Posterior cingulate gyrus (tissue), 11 donors: Measurements from ENCODE around the gene GLIS1.

Experiments used
- DNase-seq, 10 donors: peaks; one replicate each; pipeline versions ENCODE4 v3.0.0 to v3.0.0-alpha.2; 2020 to 2021; ENCODE audit warnings: mixed read lengths in 3 of 10
- intact Hi-C: fragments of 100-400 bp; cut with DNase I; formaldehyde crosslinking; loops from one replicate; pipeline ENCODE4 v1.15.1; 2023

Gene GLIS1

DNA sequence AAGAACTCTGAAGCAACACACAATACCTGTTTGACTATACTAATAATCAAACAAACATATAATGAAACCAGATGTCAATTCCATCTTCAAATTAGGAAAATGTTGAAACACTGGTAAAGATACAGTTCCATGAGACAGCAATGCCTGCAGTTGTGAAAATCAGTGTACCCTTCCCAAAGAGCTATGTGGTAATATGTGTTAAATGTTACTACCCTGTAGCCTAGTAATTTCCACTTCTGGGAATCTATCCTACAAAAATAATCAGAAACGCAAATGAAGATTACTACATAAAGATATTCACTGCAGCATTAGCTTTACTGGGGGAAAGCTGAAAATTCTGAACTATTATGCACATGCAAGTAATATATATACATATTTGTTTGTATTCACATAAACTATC lies 16.9 kb downstream of the GLIS1 start:
- intact Hi-C loops = no loop called here
- no peak for DNase-seq

DNA sequence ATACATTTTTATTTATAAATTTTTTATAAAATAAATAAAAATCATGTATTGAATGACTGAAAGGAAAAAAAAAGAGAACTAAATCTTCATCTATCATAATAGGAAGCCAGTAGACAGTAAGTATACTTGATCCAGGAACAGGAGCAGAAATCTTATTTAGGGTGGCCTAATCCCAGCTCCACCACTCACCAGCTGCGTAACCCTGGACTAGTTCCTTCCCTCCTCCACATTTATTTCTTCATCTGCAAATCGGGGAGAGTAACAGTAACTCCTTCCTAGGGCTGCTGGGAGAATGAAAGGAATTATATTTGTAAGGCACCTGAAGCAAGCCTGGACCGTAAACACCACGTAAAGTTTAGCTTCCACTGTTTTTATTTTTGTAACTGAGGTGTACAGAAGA lies 17.9 kb downstream of the GLIS1 start:
- no peak for DNase-seq
- intact Hi-C loops = no loop called here

DNA sequence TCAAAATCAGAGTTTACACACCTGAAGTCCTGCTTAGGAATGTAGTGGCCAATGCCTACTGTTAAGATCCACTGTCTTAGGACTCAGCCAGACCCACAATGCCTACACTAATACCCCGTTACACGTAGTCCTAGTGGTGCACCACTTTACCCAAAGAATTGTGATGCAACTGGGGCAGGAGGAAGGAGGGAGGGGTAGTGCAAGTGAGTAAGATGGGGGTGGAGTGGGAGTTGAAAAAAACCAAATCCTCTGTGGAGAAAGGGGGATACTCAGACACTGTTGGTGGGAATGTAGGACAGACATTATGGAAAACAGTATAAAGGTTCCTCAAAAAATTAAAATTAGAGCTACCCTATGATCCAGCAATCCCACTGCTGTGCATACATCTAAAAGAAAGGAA lies 19.5 kb downstream of the GLIS1 start:
- no peak for DNase-seq
- intact Hi-C loops = no loop called here

DNA sequence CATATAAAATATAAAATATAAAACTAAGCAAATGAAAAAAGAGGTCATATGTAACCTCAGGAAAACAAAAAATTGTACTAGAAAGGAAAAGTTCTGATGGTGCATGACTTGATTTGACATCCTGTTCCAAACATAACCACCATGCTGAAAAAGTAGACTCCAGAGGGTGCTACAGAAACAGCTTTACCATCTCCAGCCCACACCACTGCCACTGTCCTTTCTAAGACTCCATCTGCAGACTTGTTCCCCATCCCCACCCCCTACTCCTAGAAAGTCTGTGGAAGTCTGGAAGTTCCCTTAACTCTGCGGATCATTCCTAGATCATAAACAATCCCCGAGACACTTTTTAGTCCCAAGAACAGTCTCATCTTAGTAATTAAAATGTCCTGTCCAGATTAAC lies 20.5 kb downstream of the GLIS1 start:
- intact Hi-C loops = no loop called here
- no peak for DNase-seq

DNA sequence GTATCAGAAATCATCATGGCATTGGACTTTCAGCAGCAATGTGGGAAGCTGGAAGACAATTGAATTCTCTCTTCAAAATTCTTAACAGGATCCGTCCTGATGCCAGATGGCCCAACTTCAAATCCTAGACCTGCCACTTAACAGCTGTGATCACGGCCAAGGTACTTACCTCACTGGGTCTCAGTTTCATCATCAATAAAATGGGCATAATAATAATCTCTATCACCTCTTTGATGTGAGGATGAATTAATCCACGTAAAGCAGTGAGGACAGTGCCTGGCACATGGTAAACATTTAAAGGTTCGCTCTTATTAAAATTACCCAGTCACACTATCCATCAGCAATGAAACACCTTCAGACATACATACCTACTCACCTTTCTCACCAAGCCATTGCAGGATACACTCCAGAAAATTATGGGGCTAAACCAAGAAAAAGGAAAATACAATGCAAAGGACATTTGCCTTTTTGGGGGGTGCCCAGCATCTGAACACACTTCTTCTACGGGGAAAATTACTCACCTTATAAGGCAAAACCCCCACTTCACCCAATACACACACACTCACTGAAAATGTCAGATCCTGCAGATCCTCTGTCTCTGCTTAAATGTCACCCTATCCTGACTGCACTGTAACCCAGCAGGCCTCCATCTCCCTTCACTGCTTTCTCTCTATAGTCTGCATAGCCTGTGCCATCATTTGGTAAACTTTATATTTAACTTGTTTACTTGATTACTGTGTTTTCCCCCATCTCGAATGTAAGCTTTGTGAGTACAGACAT lies 21.7 kb downstream of the GLIS1 start:
- intact Hi-C loops = no loop called here
- no peak for DNase-seq

DNA sequence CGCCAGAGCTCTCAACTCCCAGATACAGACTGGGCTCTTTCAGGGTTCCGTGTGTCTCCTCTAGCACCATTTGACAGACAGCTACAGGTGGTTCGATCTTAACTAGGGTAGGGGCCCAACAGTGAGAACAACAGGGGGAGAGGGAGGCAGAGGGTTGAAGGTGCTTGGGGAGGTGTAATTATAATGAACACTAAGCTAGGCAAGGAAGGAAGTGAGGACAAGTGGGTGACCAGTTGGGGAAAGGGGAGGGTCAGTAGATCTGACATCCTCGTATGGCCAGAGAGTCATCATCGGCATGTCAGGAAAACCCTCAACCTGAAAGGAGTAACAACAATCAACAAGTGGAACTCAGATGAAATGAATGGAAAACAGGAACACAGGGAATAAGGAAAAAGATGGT lies 22.8 kb downstream of the GLIS1 start:
- no peak for DNase-seq
- intact Hi-C loops = no loop called here

DNA sequence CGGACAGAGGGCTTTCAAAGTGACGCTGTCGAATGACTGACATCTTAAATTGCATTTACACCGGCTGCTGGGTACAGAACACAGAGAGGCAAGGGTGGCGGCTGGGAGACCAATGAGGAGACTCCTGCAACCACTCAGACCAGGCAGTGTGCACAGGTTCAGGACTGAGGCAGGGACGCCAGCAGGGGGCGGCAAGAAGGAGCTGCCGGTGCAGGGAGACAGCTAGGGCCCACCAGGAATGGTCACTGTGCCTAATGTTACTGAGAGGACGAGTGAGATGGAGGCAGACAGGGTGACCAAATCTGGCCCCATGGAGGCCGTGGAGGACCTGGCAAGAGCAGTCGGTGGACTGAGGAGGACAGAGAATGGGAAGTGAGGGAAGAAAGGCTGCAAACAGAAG lies 23.5 kb downstream of the GLIS1 start:
- intact Hi-C loops = no loop called here
- peak in 2 of 10 donors; percentile 46 to 79 for DNase-seq

DNA sequence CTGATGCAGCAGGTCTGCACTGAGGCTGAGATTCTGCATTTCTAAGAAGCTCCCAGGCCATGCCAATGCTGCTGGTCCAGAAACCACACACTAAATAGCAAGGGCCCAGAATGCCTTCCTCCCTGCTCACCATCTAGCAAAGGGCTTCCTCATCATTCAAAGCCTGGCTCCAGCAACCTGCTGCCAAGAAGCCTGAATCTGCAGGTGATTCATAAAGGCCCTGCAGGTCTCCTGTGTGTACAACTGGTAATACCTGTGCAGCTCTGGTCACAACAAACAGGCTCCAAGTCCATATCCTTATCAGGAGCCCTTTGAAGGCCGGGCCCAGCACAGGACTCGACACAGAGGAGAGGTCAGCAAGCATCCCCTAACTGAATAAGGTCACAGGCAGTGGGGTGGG lies 26.7 kb downstream of the GLIS1 start:
- peak in 2 of 10 donors; percentile 25 to 33 for DNase-seq
- intact Hi-C loops = no loop called here

DNA sequence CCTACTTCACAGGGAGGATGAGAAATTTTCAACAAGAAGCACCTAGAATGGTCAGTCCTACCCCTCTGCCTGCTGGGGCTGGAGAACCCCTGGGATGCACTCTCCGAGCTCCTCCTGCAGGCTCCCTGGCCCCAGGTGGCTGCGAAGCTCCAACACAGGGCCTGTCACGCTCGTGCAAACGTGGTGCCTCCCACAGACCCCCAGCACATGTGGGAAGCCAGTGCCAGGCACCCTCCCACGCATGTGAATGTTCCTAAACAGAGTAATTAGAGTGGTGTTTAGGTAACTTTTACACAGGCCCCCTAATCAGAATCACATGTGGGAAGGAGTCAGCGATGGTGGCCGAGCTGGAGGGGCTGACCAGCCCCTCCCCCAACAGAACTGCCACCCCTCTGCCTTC lies 28.4 kb downstream of the GLIS1 start:
- intact Hi-C loops = no loop called here

DNA sequence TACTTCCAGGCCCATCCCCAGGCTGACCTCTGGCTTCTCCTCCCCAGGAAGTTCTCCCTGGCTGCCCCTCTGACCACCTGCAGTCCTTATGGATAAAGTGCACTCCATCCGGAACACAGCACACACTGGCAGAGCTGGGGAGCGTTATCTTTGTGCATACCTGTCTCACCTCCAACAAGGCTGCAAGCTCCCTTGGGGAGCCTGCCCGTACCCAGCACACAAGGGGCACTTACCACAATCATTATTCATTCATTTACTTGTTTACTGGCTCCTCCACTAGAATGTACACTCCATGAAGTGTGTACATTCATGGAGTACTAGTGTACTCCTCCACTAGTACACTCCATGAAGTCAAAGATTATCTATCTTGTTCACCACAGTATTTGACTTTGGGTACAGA lies 30.3 kb downstream of the GLIS1 start:
- intact Hi-C loops = no loop called here
- DNase-seq = peak in 2 of 10 donors; percentile 20 to 40

More for the DNA sequence above, 28.4 kb downstream of the GLIS1 start:
- DNase-seq = peak in 2 of 10 donors; percentile 40 to 53

DNA sequence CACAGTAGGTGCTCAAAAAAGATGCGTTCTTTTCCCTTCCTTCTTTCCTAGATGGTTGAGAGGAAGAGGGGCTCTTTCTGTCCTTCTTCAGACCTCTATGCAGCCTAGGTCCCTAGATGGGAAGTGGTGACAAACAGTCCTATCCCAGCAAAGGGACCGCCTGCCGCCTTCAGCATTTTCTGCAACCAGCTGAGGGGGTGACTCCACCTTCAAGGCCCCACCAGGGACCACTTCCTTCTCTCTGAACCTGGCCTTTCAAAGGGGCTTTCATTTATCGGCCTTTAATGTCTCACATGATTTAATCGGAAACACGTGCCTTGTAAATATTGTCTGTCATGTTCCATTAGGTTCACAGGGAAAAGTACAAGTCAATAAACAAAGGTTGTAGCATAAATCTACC lies 32.6 kb downstream of the GLIS1 start:
- DNase-seq = peak in 2 of 10 donors; percentile 22 to 57
- intact Hi-C loops = no loop called here

DNA sequence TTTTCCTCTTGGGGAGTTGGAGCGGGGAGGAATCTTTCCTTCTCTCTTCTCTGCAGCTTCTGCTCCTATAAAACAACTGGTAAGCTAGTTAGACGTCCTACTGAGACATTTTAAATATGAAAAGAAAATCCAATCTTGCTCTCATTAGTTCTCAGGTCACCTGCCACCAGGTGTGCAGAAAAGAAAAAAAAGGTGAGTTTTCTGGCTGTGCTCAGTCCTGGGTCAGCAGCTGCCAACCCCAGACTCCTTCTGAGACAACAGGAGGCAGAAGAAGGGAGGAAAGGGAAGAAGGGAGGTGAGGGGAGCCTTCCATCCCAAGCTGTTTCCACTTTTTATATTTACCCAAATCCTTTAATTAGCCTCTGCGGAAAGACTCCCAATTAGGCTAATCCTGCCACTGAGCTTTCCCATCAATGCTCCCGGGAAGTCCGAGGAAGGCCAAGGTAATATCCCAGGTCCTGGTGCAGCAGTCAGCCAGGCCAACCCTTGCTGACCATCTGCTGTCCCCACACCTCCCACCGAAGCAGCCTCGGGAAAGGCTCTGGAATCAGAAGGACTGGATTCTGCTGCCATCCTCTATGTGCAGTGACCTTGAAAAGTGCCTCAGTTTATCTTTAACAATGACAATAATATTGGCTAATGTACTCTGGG lies 33.4 kb downstream of the GLIS1 start:
- intact Hi-C loops = no loop called here
- DNase-seq = peak in 2 of 10 donors; percentile 16 to 49

DNA sequence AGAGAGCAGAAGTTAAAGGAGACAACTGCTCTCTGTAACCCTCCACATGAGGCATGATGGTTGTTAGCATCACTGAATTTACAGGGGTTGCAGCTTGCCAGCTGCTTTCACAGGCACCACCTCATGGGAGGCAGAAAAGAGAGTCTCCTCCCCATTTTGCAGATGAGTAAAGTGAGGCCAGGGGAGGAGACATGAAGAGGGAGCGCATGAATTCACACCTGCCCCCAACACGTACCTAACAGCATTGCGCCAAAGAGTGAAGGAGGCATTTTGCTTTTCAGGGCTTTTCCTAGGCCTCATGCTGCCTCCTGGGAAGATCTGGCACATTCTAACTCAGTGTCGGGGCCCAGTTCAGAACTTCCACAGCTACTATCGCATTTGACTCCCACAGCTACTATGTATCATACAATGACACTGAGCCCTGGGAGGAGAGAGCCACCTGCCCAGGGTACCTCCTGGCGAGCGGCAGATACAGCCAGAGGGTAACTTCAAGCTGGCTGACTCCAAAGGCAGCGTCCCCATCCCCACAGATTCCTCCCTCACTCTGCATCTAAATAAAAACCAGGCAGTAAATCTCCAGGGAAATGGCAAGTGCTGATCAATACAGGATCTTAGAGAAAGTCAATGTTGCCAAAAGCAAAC lies 34.0 kb downstream of the GLIS1 start:
- intact Hi-C loops = no loop called here
- no peak for DNase-seq

DNA sequence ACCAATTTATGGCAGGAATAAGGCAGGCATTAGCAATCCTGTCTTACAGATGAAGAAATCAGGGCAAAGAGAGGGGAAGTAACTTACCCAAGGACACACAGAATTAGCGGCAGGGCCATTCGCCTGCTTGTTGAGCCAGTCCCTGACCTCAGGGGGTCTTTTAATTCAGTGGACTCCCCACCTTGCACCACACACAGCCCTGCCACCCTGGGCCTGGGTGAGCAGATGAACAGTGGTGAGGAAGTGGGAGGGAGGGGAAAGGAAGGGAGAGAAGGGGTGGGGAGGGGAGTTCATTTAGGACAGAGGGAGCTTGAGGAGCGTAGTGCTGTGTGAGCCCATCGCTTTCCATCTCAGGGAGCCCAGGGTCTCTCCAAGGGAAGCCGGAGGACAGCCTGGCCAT lies 34.7 kb downstream of the GLIS1 start:
- DNase-seq = peak in 1 of 10 donors; percentile 43
- intact Hi-C loops = no loop called here

DNA sequence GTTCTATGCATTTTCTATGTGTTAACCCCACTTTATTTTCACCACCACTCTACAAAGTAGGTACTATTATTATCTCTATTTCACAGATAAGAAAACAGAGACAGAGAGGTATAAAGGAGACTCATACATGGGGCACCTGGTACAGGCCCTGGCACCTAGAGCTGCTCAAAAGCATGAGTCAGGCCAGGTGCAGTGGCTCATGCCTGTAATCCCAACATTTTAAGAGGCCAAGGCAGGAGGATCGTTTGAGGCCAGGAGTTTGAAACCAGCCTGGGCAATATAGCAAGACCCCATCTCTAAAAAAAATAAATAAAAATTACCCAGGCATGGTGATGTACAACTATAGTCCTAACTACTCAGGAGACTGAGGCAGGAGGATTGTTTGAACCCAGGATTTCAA lies 35.8 kb downstream of the GLIS1 start:
- DNase-seq = peak in 1 of 10 donors; percentile 27
- intact Hi-C loops = no loop called here

DNA sequence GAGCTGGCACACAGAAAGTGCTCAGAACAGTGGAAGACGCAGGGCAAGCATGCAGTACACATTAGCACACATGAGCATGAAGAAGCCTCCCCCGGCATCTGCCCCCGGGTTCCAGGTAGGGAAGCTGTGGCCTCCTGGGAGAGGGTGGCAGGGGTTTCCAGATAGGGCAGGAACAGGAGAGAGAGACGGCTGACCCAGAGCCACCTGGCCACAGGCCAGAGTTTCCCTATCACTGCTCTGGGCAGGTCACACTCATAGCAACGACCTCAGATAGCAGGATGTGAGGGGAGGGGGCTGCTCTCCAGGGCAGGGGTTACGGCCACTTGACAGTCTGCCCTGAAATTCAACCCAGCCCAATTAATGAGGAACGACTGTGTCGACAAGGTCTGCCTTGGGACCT lies 36.6 kb downstream of the GLIS1 start:
- intact Hi-C loops = no loop called here
- DNase-seq = peak in 2 of 10 donors; percentile 66 to 68

DNA sequence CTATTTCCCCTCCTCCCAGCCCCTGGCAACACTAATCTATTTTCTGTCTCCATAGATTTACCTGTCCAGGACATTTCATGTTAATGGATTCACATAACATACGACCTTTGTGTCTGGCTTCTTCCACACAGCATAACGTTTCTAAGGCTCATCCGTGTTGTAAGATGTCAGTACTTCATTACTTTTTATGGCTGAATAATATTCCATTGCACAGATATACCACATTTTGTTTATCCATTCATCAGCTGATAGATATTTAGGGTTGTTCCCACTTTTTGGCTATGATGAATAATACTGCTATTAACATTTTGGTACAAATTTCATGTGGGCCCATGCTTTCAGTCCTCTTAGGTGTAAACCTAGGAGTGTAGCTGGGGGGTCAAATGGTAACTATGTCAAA lies 38.2 kb downstream of the GLIS1 start:
- intact Hi-C loops = no loop called here
- DNase-seq = no peak

DNA sequence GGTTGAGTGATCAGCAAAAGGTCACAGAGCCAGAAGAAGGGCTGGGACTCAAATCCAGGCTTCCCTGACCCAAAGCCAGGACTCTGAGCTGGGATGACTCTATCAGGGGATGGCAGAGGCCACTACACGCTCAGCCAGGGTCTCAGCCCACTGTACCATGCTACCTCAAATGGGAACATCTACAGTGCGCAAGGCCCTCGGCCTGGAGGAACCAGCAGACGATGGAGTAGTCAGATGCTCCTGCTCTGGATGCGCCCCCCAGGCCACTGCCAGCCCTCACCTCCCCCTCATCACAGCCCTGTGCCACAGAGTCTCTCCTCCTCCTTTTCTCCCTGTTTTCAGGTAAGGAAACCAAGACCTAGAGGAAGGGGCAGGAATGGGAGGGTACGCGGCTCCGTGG lies 39.0 kb downstream of the GLIS1 start:
- intact Hi-C loops = no loop called here

DNA sequence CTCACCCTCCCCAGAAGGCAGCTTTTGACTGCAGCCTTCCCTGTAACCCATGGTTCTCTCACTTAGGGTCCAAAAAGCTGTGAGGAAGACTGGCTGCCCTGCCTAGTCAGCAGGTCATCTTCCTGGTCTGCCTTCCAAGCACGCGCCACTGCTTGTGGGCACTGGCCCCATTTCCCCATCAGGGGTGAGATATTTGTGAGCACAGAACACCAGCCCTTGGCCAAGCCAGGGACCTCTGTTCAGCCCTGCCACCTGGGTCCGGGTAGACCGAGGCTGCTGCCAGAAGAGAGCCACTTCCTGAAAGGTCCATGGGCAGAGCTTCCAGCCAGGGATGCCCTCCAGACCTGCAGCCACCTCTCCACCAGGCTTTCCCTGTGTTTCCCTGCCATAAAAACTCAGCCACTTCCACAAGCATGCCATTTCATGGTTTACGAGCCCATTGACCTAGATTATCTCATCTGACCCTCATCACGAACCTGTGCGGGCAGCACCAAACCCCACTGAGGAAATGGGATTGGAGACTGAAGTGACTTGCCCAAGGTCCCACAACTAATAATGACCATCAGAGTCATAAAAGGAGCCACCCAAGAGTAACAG lies 40.5 kb downstream of the GLIS1 start:
- intact Hi-C loops = no loop called here
- peak in 2 of 10 donors; percentile 43 to 73 for DNase-seq

More for the DNA sequence above, 39.0 kb downstream of the GLIS1 start:
- peak in 1 of 10 donors; percentile 39 for DNase-seq

DNA sequence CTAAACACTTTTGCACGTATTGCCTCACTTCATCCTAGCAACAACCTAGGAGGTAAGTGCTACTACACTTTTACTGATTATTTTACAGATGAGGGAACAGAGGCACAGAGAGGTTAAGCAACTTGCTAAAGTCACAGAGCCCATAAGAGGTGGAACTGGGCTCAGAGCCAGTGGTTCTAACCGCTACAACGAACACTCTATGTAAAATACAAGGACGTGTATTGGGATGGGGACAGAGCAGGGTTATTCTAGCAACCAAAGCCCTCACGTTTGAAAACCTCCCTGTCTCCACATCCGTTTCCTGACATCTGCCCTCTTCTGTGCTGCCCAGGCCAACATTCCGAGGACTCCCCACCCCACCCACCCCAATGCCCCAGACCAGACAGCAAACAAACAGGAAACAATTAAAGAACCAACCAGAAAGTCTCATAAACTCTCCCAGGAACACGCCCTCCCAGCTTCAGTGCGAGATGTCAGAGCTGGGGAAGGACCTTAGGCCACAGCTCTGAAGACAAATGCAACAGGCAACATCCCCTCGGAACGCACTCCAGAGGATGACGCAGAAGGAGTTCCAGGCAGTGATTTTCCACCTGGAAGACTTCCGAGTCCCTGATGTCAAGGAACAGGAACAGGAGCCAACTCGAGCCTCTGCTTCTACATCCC lies 41.1 kb downstream of the GLIS1 start:
- intact Hi-C loops = no loop called here
- peak in 1 of 10 donors; percentile 21 for DNase-seq

DNA sequence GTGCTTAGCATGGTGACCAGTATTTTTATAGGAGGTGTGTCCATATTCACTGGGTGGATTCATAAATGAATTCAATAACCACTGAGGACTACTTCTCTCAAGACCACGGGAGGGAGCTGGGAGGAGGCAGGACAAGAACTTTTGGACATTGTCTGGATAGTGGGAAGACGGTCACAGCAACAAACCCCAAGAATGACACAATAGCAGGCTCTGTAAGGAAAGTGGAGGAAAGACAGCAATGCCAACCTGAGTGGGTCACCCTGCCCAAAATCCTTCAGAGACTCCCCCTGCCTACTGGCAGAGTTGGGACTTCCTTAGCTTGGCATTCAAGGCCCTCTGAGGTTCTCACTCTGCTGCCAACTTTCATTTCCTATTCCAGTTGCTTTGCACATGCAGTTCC lies 42.0 kb downstream of the GLIS1 start:
- intact Hi-C loops = no loop called here
- peak in 1 of 10 donors; percentile 9 for DNase-seq
